Lung microvascular endothelial cell (primary cell): ENCODE data around the gene LRRC75B. TPM values are rescaled to one million over a fixed set of nuclear protein-coding genes. Genes with fewer than 3 reads are reported as not detected.

ENCODE experiments used
- DNase-seq, 2 donors: peaks; one replicate each; pipeline versions ENCODE4 v3.0.0 to v3.0.0-alpha.2; 2010; ENCODE audit warnings: low read depth in 2 of 2
- total RNA-seq: library from RNA; depleted of rRNA; stranded (reverse); fragments of >200 nt; gene quantifications from 2 replicates; pipeline ENCODE4 v1.2.1, GENCODE V29; 2014

The LRRC75B gene
- total RNA-seq, 1 donor from 2014 or later = 2.6 TPM

GRCh38 chr22:24587251-24587650 is 5.6 kb downstream of the LRRC75B start:
- DNase-seq = no peak

GRCh38 chr22:24585927-24586546 is 6.8 kb downstream of the LRRC75B start:
- no peak for DNase-seq

GRCh38 chr22:24585461-24585860 is 7.4 kb downstream of the LRRC75B start:
- no peak for DNase-seq

DNA sequence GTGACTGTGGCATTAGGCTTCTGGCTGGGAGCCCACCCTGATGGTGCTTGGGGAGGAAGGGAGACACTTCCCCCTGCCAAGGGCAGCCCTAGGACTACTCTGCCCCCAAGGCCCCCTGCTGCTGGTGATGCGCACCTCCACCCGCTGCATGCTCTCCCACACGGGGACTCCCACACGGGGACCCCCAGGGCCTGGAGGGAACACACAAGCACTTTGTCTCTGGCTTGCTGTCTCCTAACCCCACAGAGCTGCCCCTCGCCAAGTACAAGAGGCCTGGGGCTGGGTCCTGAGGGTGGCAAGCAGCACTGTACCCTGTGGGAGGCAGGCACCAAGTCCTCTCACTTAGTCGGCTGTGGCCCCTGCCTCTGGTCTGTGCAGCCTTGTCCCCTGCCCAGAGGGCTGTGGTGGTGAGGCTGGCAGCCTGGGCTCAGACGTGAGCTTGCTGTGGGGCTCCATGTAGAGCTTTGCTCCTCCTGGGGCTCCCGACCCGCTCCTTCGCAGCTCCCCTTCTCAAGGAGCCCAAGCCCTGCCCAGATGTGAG is 7.9 kb downstream of the LRRC75B start:
- no peak for DNase-seq

DNA sequence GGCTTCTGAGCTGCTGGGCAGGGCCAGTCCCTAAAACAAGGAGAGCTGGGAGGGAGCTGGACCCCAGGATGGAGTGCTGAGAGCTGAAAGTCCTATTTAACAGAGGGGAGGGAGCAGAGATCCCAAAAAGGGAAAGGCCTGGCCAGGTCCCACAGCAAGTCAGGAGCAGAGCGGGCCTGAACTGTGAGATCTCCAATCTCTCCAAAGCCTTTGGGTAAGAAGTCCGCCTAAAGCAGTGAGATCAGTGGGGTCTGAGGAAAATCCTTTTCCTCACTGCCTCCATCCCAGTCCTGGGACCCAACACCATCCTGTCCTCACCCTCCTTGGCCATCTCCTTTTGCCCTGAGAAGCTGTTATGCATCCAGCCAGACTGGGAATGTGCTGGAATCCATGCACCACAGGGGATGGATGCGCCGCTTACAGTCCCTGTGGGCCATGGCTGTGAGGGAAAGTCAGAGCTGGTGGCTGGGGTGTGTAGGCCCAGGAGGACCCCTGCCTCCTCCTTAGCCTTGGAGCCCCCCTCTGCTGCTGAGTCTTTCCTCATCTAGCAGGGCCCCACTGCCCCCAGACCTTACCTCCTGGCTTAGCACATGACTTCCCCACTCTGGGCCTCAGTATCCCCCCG is 8.6 kb downstream of the LRRC75B start:
- no peak for DNase-seq

DNA sequence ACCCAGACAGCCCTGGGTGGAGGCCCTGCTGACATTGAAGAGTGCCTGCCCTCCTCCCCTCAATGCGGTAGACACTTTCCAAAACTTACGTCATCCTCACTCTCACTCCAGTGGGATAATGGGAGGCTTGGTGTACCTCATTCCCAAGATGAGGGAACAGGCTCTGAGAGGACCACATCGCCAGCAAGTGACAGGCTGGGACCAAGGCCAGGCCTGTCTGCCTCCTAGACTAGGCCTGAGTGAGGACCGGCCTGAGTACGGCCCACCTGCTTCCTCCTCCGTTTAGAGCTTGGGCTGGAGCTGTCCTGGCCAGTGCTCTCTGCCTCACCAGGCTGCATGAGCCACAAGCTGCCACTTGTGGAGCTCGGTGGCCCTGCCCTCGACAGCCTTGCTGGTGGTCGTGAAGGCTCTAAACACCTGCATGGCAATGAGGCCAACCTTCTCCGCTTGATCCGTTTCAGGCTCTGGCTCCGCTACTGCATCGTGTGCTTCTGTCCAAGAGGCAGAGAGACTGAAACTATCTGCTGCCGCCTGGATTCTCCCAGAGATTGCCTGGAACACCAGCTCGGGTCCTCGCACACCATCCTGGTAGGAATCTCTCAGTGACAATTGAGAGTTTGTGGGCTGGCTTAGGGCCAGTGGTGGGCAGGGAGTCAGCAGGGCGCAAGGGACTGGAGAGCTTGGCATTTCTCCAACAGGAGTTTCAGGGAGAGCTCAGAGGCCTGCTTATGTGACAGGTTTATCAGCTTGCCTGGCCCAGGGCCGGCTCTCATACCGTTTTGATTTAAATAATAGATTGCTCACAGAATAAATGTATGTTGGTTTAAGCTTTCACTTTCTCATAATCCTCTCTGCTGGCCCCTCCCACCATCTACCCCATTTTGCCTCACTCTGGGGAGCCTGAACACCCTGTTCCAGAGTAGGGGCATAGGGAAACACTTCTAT is 9.4 kb downstream of the LRRC75B start:
- peak in 1 of 2 donors; percentile 27 for DNase-seq

DNA sequence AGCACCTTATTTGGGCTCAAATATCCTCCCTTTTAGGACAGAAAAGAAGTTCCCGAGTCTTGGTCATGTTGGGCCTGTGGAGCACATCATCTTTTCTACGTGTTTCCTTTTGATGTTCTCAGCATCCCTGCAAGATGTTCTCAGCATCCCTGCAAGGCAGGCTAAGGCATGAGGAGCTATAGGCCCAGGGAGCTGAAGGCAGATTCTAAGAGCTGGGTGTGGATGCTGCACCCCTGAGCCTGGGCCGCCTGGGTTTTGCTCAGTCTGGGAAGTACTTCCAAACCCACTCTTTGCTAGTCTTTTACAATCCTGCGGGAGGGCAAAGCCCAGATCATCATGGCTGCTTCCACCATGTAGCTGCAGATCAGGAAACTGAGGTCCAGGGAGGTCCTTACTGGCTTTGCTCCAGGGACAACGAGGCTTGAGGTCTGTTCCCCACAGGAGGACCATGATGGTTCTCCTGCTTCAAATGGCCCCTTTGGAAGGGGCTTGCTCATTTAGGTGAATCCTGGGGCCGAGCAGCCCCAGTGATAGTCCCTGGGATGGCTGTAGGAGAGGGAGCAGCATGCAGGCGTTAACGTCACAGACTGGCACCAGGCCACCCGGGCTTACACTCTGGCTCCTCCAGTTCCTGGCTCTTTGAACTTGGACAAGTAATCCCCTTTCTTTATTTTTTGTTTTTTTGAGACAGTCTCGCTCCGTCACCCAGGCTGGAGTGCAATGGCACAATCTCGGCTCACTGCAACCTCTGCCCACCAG is 10.6 kb downstream of the LRRC75B start:
- no peak for DNase-seq

DNA sequence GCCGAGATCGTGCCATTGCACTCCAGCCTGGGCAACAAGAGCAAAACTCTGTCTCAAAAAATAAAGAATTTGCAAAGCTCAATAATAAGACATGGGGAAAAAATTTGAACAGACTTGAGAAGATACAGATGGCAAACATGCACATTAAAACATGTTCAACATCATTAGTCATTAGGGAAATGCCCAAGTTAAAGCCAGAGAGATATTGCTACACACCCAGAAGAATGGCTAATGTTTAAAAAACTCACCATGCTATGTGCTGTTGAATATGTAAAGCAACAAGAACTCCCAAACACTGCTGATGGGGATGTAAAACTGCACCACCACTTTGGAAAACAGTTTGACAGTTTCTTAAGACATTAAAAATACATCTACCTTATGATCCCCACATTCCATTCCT is 12.6 kb downstream of the LRRC75B start:
- no peak for DNase-seq

- DNase-seq = no peak
Observed at GRCh38 chr22:24579258-24579601, 13.6 kb downstream of the LRRC75B start.

GRCh38 chr22:24578355-24579257 is 14.3 kb downstream of the LRRC75B start:
- no peak for DNase-seq

GRCh38 chr22:24576778-24577177 is 16.1 kb downstream of the LRRC75B start:
- DNase-seq = no peak

GRCh38 chr22:24571266-24571665 is 21.6 kb downstream of the LRRC75B start:
- no peak for DNase-seq

DNA sequence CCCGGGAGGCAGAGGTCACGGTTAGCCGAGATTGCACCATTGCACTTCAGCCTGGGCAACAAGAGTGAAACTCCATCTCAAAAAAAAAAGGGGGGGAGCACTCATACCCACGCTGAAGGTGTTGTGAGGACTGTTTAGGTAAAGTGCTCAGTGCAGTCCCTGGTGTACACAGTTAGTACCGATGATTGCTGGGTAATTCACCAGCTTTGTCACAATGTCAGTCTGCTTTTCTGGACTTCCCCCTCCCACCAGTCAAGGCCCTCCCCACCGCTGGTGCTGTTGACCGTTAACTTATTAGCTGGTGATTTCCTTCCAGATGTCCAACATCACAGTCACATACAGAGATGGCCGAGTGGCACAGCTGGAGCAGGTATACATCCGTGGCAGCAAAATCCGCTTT is 25.2 kb downstream of the LRRC75B start:
- DNase-seq = no peak

- no peak for DNase-seq
Observed at GRCh38 chr22:24566899-24567511, 25.9 kb downstream of the LRRC75B start.

GRCh38 chr22:24565077-24565476 is 27.8 kb downstream of the LRRC75B start:
- no peak for DNase-seq

DNA sequence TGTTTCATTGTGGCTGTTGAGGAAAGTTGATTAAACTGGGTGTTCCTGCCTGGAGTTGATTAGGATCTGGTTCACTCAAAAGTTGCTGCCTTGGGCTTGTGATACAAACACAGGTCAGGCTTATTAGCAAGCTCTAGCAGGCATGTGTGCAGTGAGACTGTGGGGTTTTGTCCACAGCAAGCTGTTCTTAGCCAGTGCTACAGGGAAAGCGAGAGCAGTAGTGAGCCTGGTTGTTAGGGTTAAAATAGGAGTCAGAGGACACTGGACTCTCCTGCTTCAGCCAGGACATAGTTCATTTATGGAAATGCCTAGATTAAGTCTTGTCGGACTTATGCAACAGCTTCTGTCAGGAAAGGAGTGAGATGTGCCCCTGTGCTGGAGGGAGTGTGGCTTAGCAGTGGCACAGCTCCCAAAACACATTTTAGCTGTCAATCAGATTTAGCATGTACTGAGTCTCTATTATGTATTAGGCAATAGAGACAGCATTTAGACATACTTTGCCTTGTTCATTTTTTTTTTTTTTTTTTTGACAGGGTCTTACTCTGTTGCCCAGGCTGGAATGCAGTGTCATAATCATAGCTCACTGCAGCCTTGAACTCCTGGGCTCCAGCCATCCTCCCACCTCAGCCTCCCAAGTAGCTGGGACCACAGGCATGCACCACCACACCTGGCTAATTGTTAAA is 28.4 kb downstream of the LRRC75B start:
- no peak for DNase-seq

- DNase-seq = no peak
Observed at GRCh38 chr22:24563246-24563645, 29.6 kb downstream of the LRRC75B start.

DNA sequence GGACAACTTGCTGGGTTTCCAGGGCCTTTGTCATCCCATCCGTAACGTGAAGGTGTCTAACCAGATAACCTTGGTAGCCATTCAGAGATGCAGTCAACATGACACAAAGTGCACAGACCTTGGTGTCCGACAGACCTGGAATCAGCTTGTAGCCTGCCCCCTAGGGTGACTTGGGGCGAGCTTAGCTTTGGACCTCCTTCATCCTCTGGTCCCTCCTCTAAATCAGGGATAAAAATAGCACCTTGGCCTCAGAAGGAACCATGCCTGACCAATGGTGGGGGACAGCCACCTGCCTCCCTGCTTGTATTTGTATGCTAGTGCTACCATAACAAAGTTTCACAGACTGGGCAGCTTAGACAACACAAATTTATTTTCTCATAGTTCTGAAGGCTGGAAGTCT is 33.4 kb downstream of the LRRC75B start:
- DNase-seq = no peak
